Activated CD8-positive, alpha-beta memory T cell treated with anti-CD3 and anti-CD28 coated beads, Interleukin-2, amount 10 ng/mL, durations not matched to agents 7 days and 5 days (primary cell): ENCODE data around the gene EPHB6. TPM values are rescaled to one million over a fixed set of nuclear protein-coding genes. Genes with fewer than 3 reads are reported as not detected.
A peak's percentile ranks its signal among the peaks of the same experiment; 100 is the strongest.

Experiments
- ATAC-seq: fragments of 150-1000 bp; cut with Tn5 transposase; one replicate; pipeline ENCODE4 v1.10.0; 2021; ENCODE audit warnings: moderate library complexity
- CTCF ChIA-PET: fragments of 350-600 bp; sonication (Branson Sonifier 250); formaldehyde crosslinking; loops from one replicate; lab custom pipeline; 2021; ENCODE audit warnings: antibody characterized with exemption; lab: Charles Lee
- DNase-seq: peaks from one replicate; pipeline ENCODE4 v3.0.0-alpha.2; 2020
- H3K27ac Mint-ChIP-seq: one replicate; pipeline ENCODE4 v1.8.0; 2021; ENCODE audit warnings: mild to moderate bottlenecking, mixed read lengths
- H3K27me3 Mint-ChIP-seq: one replicate; pipeline ENCODE4 v1.8.0; 2021; ENCODE audit warnings: mixed read lengths
- H3K36me3 Mint-ChIP-seq: one replicate; pipeline ENCODE4 v1.8.0; 2021; ENCODE audit warnings: mild to moderate bottlenecking, mixed read lengths
- H3K4me1 Mint-ChIP-seq: one replicate; pipeline ENCODE4 v1.8.0; 2021; ENCODE audit warnings: mixed read lengths
- H3K4me3 Mint-ChIP-seq: one replicate; pipeline ENCODE4 v1.8.0; 2021; ENCODE audit warnings: mild to moderate bottlenecking, moderate library complexity, mixed read lengths
- H3K9me3 Mint-ChIP-seq: one replicate; pipeline ENCODE4 v1.8.0; 2022; ENCODE audit warnings: low read depth, mixed read lengths
- total RNA-seq, 2 experiments: library from RNA; stranded (reverse); gene quantifications; one replicate each; pipeline ENCODE4 v1.2.3, GENCODE V29; 2021

The EPHB6 gene
- total RNA-seq, 2 experiments from 2014 or later = 5.1 to 7.5 TPM

DNA sequence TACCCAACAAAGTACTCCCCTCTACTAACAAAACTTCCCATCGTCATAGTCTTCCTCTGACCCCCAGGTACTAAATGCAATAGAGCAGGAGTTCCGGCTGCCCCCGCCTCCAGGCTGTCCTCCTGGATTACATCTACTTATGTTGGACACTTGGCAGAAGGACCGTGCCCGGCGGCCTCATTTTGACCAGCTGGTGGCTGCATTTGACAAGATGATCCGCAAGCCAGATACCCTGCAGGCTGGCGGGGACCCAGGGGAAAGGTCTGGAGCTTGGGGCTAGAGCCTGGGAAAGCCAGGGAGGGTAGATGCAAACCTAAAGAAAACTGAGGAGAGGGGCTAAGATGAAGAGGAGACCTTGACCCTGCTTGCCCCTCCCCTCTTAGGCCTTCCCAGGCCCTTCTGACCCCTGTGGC lies 15.3 kb downstream of the EPHB6 start:
- Mint-ChIP-seq H3K9me3 (no peaks in the 10 kb centered on the region), H3K4me1 (no peaks in the 10 kb centered on the region), H3K27ac (no peak overlapping the region), H3K4me3 (no peak overlapping the region), H3K36me3 (no peaks in the 10 kb centered on the region), H3K27me3 (no peaks in the 10 kb centered on the region)
- CTCF ChIA-PET = interaction anchor here (0.8 to 1.1 kb wide), 2 partner anchors 11 to 345 kb away, joined by 3 to 4 read pairs; no protein-coding TSS in a partner anchor
- DNase-seq (peak; percentile 35), ATAC-seq (no peak)

DNA sequence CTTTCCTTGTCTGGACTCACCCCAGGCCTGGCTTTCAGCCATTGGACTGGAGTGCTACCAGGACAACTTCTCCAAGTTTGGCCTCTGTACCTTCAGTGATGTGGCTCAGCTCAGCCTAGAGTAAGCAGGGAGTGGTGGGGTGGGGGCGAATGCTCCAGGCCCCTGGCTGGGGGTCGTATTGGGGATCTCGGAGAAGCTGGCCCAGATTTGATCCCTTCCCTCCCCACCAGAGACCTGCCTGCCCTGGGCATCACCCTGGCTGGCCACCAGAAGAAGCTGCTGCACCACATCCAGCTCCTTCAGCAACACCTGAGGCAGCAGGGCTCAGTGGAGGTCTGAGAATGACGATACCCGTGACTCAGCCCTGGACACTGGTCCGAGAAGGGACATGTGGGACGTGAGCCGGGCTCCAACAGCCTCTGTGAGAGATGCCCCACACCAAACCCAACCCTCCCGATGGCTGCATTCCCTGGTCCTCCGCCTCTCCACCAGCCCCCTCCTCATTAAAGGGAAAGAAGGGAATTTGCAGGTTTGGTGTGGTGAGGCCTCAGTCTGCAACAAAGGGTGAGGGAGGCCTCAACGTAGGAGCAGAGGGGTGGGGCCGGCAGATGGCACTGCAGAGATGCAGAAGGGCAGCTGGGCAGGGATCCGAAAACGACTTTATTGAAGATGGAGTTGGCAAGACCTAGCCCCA lies 15.8 kb downstream of the EPHB6 start:
- no peaks in the 10 kb centered on the region for H3K36me3 Mint-ChIP-seq
- DNase-seq = peak; percentile 35
- CTCF ChIA-PET = interaction anchor here (0.8 to 1.1 kb wide), 2 partner anchors 10 to 267 kb away, joined by 3 read pairs; no protein-coding TSS in a partner anchor
- no peaks in the 10 kb centered on the region for H3K27me3 Mint-ChIP-seq
- no peak for ATAC-seq
- no peak overlapping the region for H3K27ac Mint-ChIP-seq
- no peak overlapping the region for H3K4me3 Mint-ChIP-seq
- no peaks in the 10 kb centered on the region for H3K4me1 Mint-ChIP-seq
- H3K9me3 Mint-ChIP-seq = no peaks in the 10 kb centered on the region

DNA sequence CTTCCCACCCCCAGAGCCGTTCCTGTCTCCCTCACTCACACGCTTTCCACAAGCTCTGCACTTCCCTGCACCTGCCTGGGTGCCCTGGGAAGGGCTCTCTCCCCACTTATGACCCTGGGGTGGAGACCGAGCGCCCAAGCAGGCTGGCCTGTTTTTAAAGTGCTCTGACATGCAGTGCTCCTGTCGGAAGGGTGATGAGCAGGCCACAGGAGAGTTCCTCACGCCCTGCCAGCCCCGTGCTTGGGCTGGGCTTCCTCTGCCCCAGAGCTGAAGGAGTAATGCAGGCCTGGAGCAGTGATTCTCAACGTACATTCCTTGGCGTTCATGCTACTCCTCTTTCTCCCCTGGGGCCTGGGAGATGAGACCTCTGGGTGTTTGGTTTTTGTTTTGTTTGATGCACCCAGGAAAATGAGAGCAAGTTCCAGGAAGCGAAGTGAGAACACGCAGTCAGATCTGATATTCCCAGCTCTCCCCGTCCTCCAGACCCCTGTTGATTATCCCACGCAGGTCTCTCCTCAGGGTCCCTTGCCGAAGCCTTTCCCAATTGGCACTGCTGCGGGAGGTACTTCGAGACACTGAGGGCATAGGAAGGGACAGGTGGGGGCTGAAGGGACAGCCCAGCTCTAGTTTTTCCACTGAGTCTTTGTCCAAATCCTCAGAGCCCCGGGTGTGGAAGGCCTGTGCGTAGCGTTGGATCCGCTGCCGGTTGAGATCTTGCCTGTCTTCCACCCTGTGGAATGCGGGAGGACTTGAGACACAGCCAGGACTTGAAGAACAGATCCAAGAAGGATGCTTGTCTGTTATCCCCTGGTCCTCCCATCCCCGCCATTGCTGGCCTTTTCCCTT lies 16.6 kb downstream of the EPHB6 start:
- Mint-ChIP-seq H3K9me3 (no peaks in the 10 kb centered on the region), H3K27ac (no peak overlapping the region), H3K4me1 (no peaks in the 10 kb centered on the region), H3K27me3 (no peaks in the 10 kb centered on the region), H3K36me3 (no peaks in the 10 kb centered on the region), H3K4me3 (no peak overlapping the region)
- CTCF ChIA-PET = interaction anchor here (1.1 to 3.6 kb wide), 6 partner anchors 11 to 268 kb away, joined by 3 to 22 read pairs (median 5); partner anchors contain the start of gene EPHB6
- DNase-seq (peak; percentile 22), ATAC-seq (no peak)

DNA sequence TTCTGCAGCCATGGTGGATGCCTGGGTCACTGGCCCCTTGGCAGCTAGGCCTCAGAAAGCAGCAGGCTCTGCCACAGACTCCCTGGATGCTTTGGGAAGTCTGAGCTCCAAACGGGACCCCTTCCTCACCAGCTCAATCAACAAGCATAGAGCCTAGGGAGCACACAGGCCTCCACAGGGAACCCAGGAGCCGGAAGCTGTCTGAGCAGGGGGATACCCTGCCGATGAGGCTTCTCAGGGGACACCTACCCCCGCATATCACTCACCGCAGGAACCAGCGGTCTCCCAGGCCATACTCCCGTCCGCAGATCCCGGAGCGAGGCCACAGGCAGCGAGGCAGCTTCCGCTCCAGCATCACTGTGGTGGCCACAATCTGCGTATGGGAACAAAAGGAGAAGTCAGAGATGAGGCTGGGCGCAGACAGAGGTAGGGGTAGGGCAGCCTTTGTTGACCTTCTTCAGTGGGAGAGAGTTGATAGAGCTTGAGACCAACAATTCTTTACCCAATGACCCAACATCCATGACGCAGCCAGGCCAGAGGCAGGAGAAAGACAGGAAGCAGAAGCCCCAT lies 17.3 kb downstream of the EPHB6 start:
- CTCF ChIA-PET = interaction anchor here (1.0 to 3.6 kb wide), 11 partner anchors 9 to 136 kb away, joined by 3 to 22 read pairs (median 6); partner anchors contain the start of gene EPHB6
- DNase-seq (peak; percentile 11), ATAC-seq (no peak)
- Mint-ChIP-seq H3K27ac (no peak overlapping the region), H3K9me3 (no peaks in the 10 kb centered on the region), H3K4me1 (no peaks in the 10 kb centered on the region), H3K27me3 (no peaks in the 10 kb centered on the region), H3K4me3 (no peak overlapping the region), H3K36me3 (no peaks in the 10 kb centered on the region)

DNA sequence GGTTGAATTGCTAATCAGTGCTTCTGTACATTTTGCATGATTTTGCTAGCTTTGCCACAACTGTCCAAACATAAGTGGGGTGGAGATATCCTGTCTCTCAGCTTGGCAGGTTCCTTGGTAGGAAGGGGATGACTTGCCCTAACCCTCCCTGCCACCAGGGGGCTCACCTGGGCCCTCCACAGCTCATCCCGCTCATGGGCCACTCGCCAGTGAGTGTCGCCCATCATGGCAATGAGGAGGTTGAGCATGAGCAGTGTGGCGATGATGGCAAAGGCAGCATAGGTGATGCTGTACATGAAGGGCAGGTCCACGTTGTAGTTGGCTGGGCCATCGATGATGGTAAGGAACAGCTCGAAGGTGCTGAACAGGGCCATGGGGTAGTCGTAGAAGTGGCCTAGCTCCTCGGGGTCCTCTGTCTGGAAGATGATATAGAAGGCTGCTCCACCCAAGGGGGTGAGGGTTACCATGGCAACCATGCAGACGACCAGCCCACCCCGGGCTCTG lies 18.5 kb downstream of the EPHB6 start:
- no peaks in the 10 kb centered on the region for H3K9me3 Mint-ChIP-seq
- CTCF ChIA-PET = interaction anchor here (0.7 to 3.6 kb wide), 19 partner anchors 8 to 570 kb away, joined by 3 to 22 read pairs (median 4); partner anchors contain the start of gene EPHB6

DNA sequence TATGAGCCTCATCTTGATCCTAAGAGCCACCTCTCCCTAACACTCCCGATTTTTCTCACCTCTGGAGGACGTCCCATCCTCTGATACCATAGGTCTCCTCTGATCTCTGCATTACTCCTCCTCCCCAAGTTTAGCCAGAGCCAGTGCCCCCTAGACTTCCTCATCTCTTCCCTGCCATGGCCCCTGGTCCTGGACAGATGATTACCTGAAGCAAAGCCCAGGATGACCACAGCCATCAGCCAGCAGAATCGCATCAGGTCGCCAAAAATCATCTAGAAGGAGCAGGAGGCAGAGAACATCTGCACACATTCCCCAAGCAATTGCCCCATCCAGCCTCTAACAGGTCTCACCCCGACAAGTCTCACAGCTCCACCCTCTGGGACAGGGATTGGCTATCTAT lies 19.0 kb downstream of the EPHB6 start:
- no peaks in the 10 kb centered on the region for H3K27me3 Mint-ChIP-seq
- DNase-seq (no peak), ATAC-seq (no peak)
- CTCF ChIA-PET = interaction anchor here (0.7 to 3.6 kb wide), 10 partner anchors 8 to 571 kb away, joined by 3 to 22 read pairs (median 4); partner anchors contain the start of gene EPHB6
- no peaks in the 10 kb centered on the region for H3K36me3 Mint-ChIP-seq
- no peaks in the 10 kb centered on the region for H3K9me3 Mint-ChIP-seq
- no peak overlapping the region for H3K4me3 Mint-ChIP-seq
- no peak overlapping the region for H3K27ac Mint-ChIP-seq
- no peaks in the 10 kb centered on the region for H3K4me1 Mint-ChIP-seq

More for the DNA sequence above, 18.5 kb downstream of the EPHB6 start:
- Mint-ChIP-seq H3K36me3 (no peaks in the 10 kb centered on the region), H3K4me3 (no peak overlapping the region), H3K27ac (no peak overlapping the region), H3K27me3 (no peaks in the 10 kb centered on the region), H3K4me1 (no peaks in the 10 kb centered on the region)
- peak; percentile 54 for ATAC-seq
- DNase-seq = peak; percentile 50

DNA sequence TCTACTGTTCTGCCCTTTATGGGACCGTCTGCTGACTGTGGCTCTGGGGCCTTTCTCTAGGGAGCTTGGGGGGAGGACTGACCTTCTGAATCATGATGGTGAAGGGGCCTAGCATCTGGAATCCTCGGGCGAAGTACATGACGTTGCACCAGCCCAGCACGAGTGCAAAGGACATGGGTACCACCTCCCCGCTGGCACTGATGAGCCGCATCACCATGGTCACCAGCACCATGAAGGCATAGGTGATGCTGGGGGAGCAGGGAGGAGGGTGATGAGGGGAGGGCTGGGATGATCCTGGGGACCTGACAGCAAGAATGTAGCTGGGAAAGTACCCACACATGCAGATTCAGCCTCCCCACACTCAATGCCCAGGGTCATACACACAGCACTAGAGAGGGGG lies 19.5 kb downstream of the EPHB6 start:
- no peaks in the 10 kb centered on the region for H3K4me1 Mint-ChIP-seq
- no peaks in the 10 kb centered on the region for H3K9me3 Mint-ChIP-seq
- DNase-seq = no peak
- no peak overlapping the region for H3K27ac Mint-ChIP-seq
- no peak overlapping the region for H3K4me3 Mint-ChIP-seq
- H3K36me3 Mint-ChIP-seq = no peaks in the 10 kb centered on the region
- peaks cover 4% of the 10 kb centered on the region for H3K27me3 Mint-ChIP-seq
- no peak for ATAC-seq
- CTCF ChIA-PET = interaction anchor here (0.9 to 3.6 kb wide), 3 partner anchors 20 to 340 kb away, joined by 3 to 22 read pairs (median 21); partner anchors contain the start of gene EPHB6

DNA sequence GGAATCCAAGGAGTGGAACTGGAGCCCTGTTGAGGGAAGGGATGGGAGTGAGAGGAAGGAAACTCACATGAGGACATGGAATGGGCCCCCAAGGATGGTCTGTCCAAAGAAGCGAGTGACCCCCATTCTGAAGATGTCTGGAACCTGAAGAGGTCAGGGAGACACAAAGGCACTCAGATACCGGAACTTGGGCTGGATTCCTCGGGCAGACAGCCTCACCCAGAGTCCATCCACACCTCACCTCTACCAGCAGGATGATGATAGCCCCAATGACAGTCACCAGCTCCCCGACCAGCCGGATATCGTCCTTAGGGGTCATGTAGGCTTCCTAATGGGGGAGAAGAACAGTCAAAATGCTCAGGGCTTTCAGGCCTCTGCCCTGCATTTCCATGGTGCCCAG lies 20.0 kb downstream of the EPHB6 start:
- Mint-ChIP-seq H3K4me1 (no peaks in the 10 kb centered on the region), H3K27ac (no peak overlapping the region), H3K9me3 (no peaks in the 10 kb centered on the region), H3K36me3 (no peaks in the 10 kb centered on the region), H3K27me3 (peaks cover 4% of the 10 kb centered on the region), H3K4me3 (no peak overlapping the region)
- ATAC-seq (no peak), DNase-seq (no peak)
- CTCF ChIA-PET = interaction anchor here (3.6 kb wide), 1 partner anchor 20 kb away, joined by 21 read pairs; the partner anchor contains the start of gene EPHB6

DNA sequence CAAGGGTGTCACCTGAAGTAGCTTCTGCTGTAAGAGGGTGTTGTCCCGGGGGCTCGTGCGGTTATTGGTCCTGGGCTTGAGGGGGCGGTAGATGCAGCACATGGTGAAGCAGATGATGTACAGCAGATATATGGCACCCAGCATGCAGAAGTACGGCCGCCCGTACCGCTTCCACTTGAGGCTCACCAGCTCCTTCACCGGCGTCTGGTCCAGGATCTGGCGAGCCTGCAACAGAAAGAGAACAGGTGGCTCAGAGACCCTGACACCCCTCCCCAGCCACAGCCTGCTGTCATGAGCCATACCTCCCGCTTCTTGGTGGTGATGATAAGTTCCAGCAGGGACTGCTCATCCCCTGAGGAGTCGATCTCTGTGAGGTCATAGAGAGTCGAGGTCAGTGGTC lies 20.6 kb downstream of the EPHB6 start:
- Mint-ChIP-seq H3K27me3 (peaks cover 6% of the 10 kb centered on the region), H3K4me3 (no peak overlapping the region), H3K4me1 (no peaks in the 10 kb centered on the region), H3K9me3 (no peaks in the 10 kb centered on the region), H3K27ac (no peak overlapping the region), H3K36me3 (no peaks in the 10 kb centered on the region)
- no peak for ATAC-seq
- CTCF ChIA-PET = no interaction called here
- no peak for DNase-seq

DNA sequence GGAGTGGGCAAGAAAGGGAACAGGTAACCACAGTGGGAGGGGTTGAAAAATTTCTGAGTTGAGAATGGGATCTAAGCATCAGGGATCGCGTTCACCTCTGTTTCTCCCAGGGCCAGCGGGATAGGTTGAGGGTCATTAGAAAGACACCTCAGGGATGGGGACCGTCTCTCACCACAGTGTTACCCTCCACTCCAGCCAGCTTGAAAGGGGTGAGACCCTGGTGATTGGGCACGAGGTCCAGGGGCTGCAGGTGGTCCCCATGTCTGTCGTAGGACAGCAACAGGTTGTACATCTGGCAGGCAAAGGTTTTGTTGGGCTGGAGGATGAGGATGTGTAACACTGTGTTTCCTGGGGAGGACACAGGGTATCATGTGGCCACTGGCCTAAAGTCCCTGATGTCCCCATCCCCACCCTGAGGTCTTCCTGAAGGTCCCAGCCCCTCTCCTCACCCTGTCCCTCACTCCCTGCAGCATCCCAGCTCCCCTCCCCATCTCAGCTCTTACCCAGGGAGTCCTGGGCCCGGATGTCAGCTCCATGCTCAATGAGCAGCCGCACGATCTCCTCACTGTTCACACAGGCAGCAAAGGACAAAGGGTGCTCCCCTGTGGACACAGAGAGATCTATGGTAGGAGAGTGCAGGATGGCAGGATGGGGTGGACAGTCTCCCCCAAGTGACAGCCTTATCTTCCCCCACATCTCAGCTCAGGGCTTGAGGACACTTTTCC lies 21.5 kb downstream of the EPHB6 start:
- Mint-ChIP-seq H3K27me3 (peaks cover 10% of the 10 kb centered on the region), H3K9me3 (no peaks in the 10 kb centered on the region), H3K4me3 (no peak overlapping the region), H3K27ac (no peak overlapping the region), H3K36me3 (no peaks in the 10 kb centered on the region), H3K4me1 (no peaks in the 10 kb centered on the region)
- CTCF ChIA-PET = no interaction called here
- ATAC-seq (no peak), DNase-seq (no peak)

DNA sequence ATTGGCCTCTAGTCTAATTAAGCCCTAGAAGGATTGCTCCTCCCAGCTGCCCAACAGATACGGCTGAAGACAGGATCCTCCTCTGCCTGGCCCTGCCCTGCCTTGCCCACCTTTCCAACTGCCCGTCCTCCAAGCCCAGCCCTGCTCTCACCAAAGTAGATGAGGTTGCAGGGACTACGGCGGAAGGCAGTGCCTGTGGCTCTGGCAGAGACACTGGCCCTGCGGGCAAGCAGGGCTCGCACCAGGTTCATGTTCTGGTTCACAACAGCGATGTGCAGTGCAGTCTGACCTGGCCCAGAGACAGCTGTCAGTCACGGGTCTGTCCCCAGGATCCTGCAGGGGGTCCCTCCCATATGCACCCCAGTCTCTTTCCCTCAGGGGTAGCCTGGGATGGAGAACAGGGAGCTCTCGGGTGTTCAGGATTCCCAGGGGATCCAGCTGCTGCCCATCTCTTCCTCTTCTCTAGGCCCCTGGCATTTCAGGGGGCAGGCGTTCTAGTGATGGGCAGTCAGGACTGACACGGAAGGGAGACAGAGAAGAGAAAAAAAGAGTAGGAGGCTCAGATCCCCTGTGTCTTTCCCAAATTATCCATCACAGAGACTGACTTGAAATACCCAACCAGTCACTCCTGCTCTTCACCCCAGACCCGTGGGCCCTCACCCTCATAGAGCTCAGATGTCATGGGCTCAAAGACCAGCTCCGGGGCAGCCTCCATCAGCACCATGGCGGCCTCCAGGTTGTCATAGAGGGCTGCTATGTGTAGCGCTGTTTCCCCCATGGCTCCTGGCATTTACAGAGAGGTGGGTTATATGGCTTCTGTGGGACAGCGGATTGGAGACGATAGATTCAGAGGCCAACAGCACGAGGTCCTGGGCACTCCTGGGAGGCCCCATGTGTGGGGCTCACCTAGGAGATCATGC lies 22.4 kb downstream of the EPHB6 start:
- no peak overlapping the region for H3K4me3 Mint-ChIP-seq
- no peaks in the 10 kb centered on the region for H3K36me3 Mint-ChIP-seq
- DNase-seq = no peak
- no peaks in the 10 kb centered on the region for H3K9me3 Mint-ChIP-seq
- H3K27me3 Mint-ChIP-seq = peaks cover 10% of the 10 kb centered on the region
- H3K27ac Mint-ChIP-seq = no peak overlapping the region
- CTCF ChIA-PET = no interaction called here
- ATAC-seq = no peak
- no peaks in the 10 kb centered on the region for H3K4me1 Mint-ChIP-seq

DNA sequence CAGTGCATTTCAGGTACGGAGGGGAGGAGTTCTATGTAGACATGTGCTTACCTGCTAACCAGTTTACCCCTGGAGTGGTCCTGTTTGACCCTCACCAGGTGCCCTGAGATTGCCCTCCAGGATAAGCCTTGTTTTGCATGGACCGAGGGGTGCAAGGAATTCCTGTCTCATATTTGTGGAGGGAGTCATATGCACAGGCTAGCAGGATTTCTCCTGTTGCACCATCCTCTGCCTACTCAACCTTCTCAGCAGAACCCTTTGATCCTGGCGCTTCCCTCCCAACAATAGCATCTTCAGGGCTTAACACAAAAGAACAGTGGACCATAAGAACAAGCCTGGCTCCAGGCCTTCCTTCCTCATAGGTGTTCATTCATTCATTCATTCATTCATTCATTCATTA lies 23.4 kb downstream of the EPHB6 start:
- Mint-ChIP-seq H3K27me3 (peaks cover 10% of the 10 kb centered on the region), H3K36me3 (no peaks in the 10 kb centered on the region), H3K9me3 (no peaks in the 10 kb centered on the region), H3K4me1 (no peaks in the 10 kb centered on the region), H3K4me3 (no peak overlapping the region), H3K27ac (no peak overlapping the region)
- ATAC-seq (no peak), DNase-seq (no peak)
- CTCF ChIA-PET = interaction anchor here (1.4 kb wide), 1 partner anchor 24 kb away, joined by 4 read pairs; the partner anchor contains the start of gene EPHB6
